SK-N-SH treated with all-trans-retinoic acid at 6 μM for 48 hours (cell line): Measurements from ENCODE around the gene TTC32.

ENCODE experiments used
- CSRNP3 ChIP-seq: fragments of 250-450 bp; sonication (Bioruptor Pico); IDR thresholded peaks from 2 replicates; pipeline ENCODE4 v1.5.1; 2021; ENCODE audit warnings: mild to moderate bottlenecking, moderate library complexity
- OSR1 ChIP-seq: fragments of 250-450 bp; sonication (Bioruptor Pico); IDR thresholded peaks from 2 replicates; pipeline ENCODE4 v1.8.0; 2022; ENCODE audit warnings: moderate library complexity, mild to moderate bottlenecking, inconsistent platforms
- PPARA ChIP-seq: fragments of 250-450 bp; sonication (Bioruptor Pico); IDR thresholded peaks from 2 replicates; pipeline ENCODE4 v1.5.0; 2020; ENCODE audit warnings: mild to moderate bottlenecking, borderline replicate concordance
- RARB ChIP-seq: fragments of 250-450 bp; sonication (Bioruptor Pico); IDR thresholded peaks from 2 replicates; pipeline ENCODE4 v1.8.0; 2021; ENCODE audit warnings: mild to moderate bottlenecking, moderate library complexity

- TF ChIP-seq OSR1 (CRISPR knock-in tag) (no peak), PPARA (no peak), CSRNP3 (CRISPR knock-in tag) (no peak), RARB (CRISPR knock-in tag) (no peak)
These were observed 23.3 kb downstream of the TTC32 start for GRCh38 chr2:19878268-19879046.
